PFSK-1 (cell line): ENCODE results near the gene WNT7B.

Experiments
- FOXP2 ChIP-seq: optimal IDR thresholded peaks from 2 replicates; pipeline ENCODE3; 2011; ENCODE audit warnings: borderline replicate concordance, control low read depth, inconsistent platforms; ENCODE audit not compliant: insufficient read depth; ENCODE audit errors: extremely low read length, extremely low read depth
- POLR2AphosphoS5 ChIP-seq: IDR thresholded peaks from 2 replicates; pipeline ENCODE4 v1.6.1; 2012; ENCODE audit warnings: low read depth, mild to moderate bottlenecking, control low read depth, low read length, moderate library complexity
- SIN3A ChIP-seq: IDR thresholded peaks from 2 replicates; pipeline ENCODE4 v1.6.1; 2012; ENCODE audit warnings: mild to moderate bottlenecking, low read length, moderate library complexity, borderline replicate concordance; ENCODE audit not compliant: insufficient read depth
- TAF1 ChIP-seq: IDR thresholded peaks from 2 replicates; pipeline ENCODE4 v1.6.1; 2012; ENCODE audit warnings: low read length, control low read depth, borderline replicate concordance; ENCODE audit not compliant: insufficient read depth
- TF ChIP-seq, protein P1 (sequence below), 2 experiments: IDR thresholded peaks; 2 replicates each; pipeline versions ENCODE4 v1.6.1 to v1.8.0; 2011 to 2012; ENCODE audit warnings: low read depth in 2 of 2, low read length in 2 of 2, control low read depth in 1 of 2, inconsistent platforms in 1 of 2, mild to moderate bottlenecking in 1 of 2, moderate library complexity in 1 of 2; ENCODE audit not compliant: insufficient read depth in 1 of 2

The WNT7B gene

DNA sequence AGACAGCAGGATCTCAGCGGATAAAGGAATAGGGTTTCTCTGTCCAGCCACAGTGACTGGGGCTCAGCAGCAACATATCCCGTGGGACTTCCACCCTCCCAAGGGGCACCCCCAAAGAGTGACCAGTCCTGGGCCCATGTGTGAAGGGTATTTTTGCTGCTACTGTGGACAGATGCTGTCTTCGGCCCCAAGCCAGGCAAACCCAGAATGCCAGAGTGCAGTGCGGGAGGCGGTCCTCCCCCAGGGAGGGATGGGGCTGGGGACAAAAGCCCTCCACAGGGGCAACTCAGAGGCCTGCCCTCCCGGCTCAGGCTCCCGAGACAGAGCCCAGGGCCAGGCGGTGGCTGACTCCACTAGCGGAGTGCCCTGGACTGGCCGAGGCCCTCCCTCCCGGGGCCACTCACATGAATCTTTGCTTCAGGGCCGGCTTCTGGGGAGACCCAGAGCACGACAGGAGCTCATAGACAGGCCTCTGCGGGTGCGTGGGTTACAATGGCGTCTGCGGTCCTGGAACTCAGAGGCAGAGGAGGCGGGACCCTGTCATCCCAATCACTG is 34.7 kb upstream of the WNT7B start:
- no peak for TF ChIP-seq SIN3A
- TF ChIP-seq POLR2AphosphoS5: no peak
- TF ChIP-seq TAF1: no peak
- TF ChIP-seq, protein P1, sequence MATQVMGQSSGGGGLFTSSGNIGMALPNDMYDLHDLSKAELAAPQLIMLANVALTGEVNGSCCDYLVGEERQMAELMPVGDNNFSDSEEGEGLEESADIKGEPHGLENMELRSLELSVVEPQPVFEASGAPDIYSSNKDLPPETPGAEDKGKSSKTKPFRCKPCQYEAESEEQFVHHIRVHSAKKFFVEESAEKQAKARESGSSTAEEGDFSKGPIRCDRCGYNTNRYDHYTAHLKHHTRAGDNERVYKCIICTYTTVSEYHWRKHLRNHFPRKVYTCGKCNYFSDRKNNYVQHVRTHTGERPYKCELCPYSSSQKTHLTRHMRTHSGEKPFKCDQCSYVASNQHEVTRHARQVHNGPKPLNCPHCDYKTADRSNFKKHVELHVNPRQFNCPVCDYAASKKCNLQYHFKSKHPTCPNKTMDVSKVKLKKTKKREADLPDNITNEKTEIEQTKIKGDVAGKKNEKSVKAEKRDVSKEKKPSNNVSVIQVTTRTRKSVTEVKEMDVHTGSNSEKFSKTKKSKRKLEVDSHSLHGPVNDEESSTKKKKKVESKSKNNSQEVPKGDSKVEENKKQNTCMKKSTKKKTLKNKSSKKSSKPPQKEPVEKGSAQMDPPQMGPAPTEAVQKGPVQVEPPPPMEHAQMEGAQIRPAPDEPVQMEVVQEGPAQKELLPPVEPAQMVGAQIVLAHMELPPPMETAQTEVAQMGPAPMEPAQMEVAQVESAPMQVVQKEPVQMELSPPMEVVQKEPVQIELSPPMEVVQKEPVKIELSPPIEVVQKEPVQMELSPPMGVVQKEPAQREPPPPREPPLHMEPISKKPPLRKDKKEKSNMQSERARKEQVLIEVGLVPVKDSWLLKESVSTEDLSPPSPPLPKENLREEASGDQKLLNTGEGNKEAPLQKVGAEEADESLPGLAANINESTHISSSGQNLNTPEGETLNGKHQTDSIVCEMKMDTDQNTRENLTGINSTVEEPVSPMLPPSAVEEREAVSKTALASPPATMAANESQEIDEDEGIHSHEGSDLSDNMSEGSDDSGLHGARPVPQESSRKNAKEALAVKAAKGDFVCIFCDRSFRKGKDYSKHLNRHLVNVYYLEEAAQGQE (IDR thresholded peaks at IDR 0.05; ENCODE audit: insufficient read depth in 1 of 2, low read depth in 2 of 2, low read length in 2 of 2): no peak
- no peak for TF ChIP-seq FOXP2

DNA sequence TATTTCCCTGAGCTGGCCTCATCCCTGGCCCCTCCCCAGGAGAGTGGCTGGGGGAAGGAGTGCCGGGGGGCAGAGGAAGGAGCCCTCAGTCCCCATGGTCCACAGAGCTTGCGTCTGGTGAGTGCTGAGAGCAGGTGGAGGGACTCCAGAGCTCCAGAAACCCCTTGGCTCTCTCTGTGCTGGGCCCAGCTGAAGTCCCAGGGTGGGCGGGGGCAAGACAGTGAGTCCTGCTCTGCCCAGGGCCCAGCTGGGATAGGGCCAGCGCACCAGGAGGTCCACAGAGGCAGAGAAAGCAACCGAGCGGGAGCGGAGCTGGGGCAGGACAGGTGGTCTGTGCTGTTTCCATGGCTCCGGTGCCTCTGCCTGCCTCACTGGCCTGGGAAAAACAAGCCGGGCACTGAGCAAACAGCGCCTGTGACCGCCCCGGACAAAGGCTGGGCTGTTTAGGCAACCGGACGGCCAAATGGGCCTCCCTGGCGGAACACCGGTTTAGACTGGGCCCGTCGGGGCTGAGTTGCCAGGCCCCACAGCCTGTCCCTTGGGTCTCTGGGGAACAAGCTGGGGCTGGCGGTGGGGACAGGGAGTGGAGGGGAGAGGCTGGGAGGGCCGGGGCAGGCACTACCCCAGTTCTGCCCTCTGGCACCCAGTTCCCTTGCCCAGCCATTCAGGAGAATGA is 34.1 kb upstream of the WNT7B start:
- TF ChIP-seq POLR2AphosphoS5: no peak
- TF ChIP-seq FOXP2: no peak
- TF ChIP-seq, protein P1 (IDR thresholded peaks at IDR 0.05; ENCODE audit: insufficient read depth in 1 of 2, low read depth in 2 of 2, low read length in 2 of 2): no peak
- TF ChIP-seq SIN3A: no peak
- TF ChIP-seq TAF1: no peak

DNA sequence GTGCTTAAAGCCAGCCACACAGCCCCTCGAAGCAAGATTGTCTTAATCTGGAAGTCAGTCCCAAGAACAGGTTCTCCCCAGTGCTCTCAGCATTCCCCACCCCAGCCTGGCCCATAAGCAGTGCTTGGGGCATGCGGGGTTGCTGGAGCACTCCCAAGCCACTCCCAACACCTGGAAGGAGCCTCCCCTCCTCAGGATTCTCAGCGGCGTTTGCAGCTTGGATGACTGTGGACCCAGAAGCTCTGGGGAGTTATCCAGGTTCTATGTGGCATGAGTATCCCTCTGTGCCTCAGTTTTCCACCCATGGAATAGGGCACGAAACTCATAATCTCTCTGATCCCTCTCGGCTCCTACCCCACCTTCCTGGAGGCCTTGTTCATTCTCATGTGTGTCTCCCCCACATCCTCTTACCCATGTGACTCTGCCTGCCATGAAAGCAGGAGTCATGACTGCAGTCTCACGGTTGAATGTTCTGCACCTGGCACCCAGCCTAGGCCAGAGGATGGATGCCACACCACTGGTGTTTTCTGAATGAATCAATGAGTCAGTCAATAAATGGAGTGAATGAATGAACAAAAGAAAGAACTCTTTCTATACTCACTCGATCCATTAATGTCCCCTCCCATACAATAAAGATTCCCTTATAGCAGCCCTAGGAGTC is 33.4 kb upstream of the WNT7B start:
- TF ChIP-seq FOXP2: no peak
- no peak for TF ChIP-seq POLR2AphosphoS5
- TF ChIP-seq, protein P1 (IDR thresholded peaks at IDR 0.05; ENCODE audit: insufficient read depth in 1 of 2, low read depth in 2 of 2, low read length in 2 of 2): no peak
- no peak for TF ChIP-seq SIN3A
- no peak for TF ChIP-seq TAF1

DNA sequence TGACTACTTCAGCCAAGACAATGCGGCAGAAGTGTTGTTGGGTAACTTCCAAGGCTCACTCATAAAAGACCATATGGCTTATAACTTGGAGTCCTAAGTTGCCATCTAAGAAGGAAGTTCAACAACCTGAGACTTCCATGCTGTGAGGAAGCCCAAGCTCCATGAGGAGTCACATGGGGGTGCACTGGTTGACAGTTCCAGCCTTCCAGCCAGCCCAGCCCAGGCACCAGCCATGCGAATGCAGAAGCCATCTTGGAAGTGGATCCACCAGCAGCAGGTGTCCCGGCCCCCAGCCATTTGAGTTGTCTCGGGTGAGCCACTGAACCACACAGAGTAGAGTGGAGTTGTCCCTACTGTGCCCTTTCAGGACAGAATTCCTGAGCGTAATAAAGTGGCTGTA is 32.8 kb upstream of the WNT7B start:
- TF ChIP-seq SIN3A (no peak), POLR2AphosphoS5 (no peak), FOXP2 (no peak), TAF1 (no peak)
- TF ChIP-seq, protein P1 (IDR thresholded peaks at IDR 0.05; ENCODE audit: insufficient read depth in 1 of 2, low read depth in 2 of 2, low read length in 2 of 2): no peak
